ENCODE data around the gene EDIL3. TPM values are rescaled to one million over a fixed set of nuclear protein-coding genes. Genes with fewer than 3 reads are reported as not detected.

EDIL3 gene, protein sequence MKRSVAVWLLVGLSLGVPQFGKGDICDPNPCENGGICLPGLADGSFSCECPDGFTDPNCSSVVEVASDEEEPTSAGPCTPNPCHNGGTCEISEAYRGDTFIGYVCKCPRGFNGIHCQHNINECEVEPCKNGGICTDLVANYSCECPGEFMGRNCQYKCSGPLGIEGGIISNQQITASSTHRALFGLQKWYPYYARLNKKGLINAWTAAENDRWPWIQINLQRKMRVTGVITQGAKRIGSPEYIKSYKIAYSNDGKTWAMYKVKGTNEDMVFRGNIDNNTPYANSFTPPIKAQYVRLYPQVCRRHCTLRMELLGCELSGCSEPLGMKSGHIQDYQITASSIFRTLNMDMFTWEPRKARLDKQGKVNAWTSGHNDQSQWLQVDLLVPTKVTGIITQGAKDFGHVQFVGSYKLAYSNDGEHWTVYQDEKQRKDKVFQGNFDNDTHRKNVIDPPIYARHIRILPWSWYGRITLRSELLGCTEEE
- total RNA-seq (ENCODE audit: low replicate concordance) = 24.7 and 234 TPM in 2 replicates

GRCh38 chr5:84384604-84385575, at the start of gene EDIL3:
EDIL3 (minus strand) TSS chr5:84384880; CDS start chr5:84384374, 506 bp downstream.

